HEK293 (cell line): ENCODE results near the gene ARHGAP28.

Source experiments
- CTCF ChIA-PET: fragments of 350-600 bp; formaldehyde crosslinking; extraction: SDS; loops from one replicate; lab custom pipeline; 2021; ENCODE audit warnings: antibody characterized with exemption; lab: Yijun Ruan, JAX
- POLR2A ChIA-PET: fragments of 300-600 bp; formaldehyde crosslinking; extraction: SDS; loops from one replicate; lab custom pipeline; 2020; ENCODE audit warnings: antibody characterized with exemption, inconsistent platforms; lab: Yijun Ruan, JAX
- H3K27ac ChIP-seq: fragments of 200-500 bp; sonication (Bioruptor generic); 2 replicates; pipeline ENCODE4 v1.5.1; 2014; ENCODE audit warnings: low read depth, low read length, control low read depth, inconsistent platforms; ENCODE audit errors: extremely low read depth
- H3K36me3 ChIP-seq, 2 experiments: fragments of 200-500 bp in 1 of 2; sonication (Bioruptor generic) in 1 of 2; 1 replicate in 1 of 2; 2 replicates in 1 of 2; pipeline ENCODE4 v1.5.1; 2014 to 2017; ENCODE audit warnings: inconsistent platforms in 2 of 2, low read length in 2 of 2; ENCODE audit not compliant: control insufficient read depth in 2 of 2, insufficient read depth in 1 of 2
- H3K4me1 ChIP-seq: fragments of 200-500 bp; sonication (Bioruptor generic); 2 replicates; pipeline ENCODE4 v1.5.1; 2014; ENCODE audit warnings: mild to moderate bottlenecking, low read length, inconsistent platforms; ENCODE audit not compliant: control insufficient read depth, insufficient read depth
- H3K4me3 ChIP-seq: 2 replicates; pipeline ENCODE4 v1.5.1; 2011; ENCODE audit warnings: low read depth, mild to moderate bottlenecking, control low read depth, low read length, moderate library complexity
- H3K9me3 ChIP-seq: fragments of 200-500 bp; sonication (Bioruptor generic); 2 replicates; pipeline ENCODE4 v1.5.1; 2014; ENCODE audit warnings: low read depth, low read length, inconsistent platforms; ENCODE audit not compliant: control insufficient read depth, insufficient read depth
- GLIS2 ChIP-seq: fragments of 450-650 bp; formaldehyde crosslinking; IDR thresholded peaks from 2 replicates; pipeline ENCODE4 v1.5.1; 2016; ENCODE audit warnings: missing biosample characterization, missing genetic modification characterization
- HIC1 ChIP-seq: fragments of 450-650 bp; formaldehyde crosslinking; IDR thresholded peaks from 2 replicates; pipeline ENCODE4 v1.5.1; 2016; ENCODE audit warnings: missing biosample characterization, missing genetic modification characterization
- KLF1 ChIP-seq: fragments of 450-650 bp; formaldehyde crosslinking; IDR thresholded peaks from 2 replicates; pipeline ENCODE4 v1.5.1; 2016; ENCODE audit warnings: missing biosample characterization, missing genetic modification characterization
- KLF8 ChIP-seq: fragments of 450-650 bp; formaldehyde crosslinking; IDR thresholded peaks from 2 replicates; pipeline ENCODE4 v1.5.1; 2016; ENCODE audit warnings: missing biosample characterization, missing genetic modification characterization
- ZBTB1 ChIP-seq: fragments of 450-650 bp; formaldehyde crosslinking; IDR thresholded peaks from 2 replicates; pipeline ENCODE4 v1.5.1; 2016; ENCODE audit warnings: missing biosample characterization, missing genetic modification characterization
- ZBTB17 ChIP-seq: fragments of 450-650 bp; formaldehyde crosslinking; IDR thresholded peaks from 2 replicates; pipeline ENCODE4 v1.5.1; 2016; ENCODE audit warnings: missing biosample characterization, missing genetic modification characterization
- ZFP3 ChIP-seq: fragments of 450-650 bp; formaldehyde crosslinking; IDR thresholded peaks from 2 replicates; pipeline ENCODE4 v1.5.1; 2016; ENCODE audit warnings: low read depth, missing biosample characterization, missing genetic modification characterization
- ZNF10 ChIP-seq: fragments of 450-650 bp; formaldehyde crosslinking; IDR thresholded peaks from 2 replicates; pipeline ENCODE4 v1.5.1; 2017; ENCODE audit warnings: missing biosample characterization, missing genetic modification characterization
- ZNF148 ChIP-seq: fragments of 450-650 bp; formaldehyde crosslinking; IDR thresholded peaks from 2 replicates; pipeline ENCODE4 v1.5.0; 2017; ENCODE audit warnings: missing biosample characterization, missing genetic modification characterization, borderline replicate concordance
- ZNF341 ChIP-seq: fragments of 450-650 bp; formaldehyde crosslinking; IDR thresholded peaks from 2 replicates; pipeline ENCODE4; 2016; ENCODE audit warnings: low read depth, missing biosample characterization, missing genetic modification characterization
- ZNF362 ChIP-seq: fragments of 450-650 bp; formaldehyde crosslinking; IDR thresholded peaks from 2 replicates; pipeline ENCODE4 v1.5.1; 2016; ENCODE audit warnings: missing biosample characterization, missing genetic modification characterization
- ZNF571 ChIP-seq: fragments of 450-650 bp; formaldehyde crosslinking; IDR thresholded peaks from 2 replicates; pipeline ENCODE4 v1.5.0; 2017; ENCODE audit warnings: missing biosample characterization, missing genetic modification characterization
- ZNF654 ChIP-seq: fragments of 450-650 bp; formaldehyde crosslinking; IDR thresholded peaks from 2 replicates; pipeline ENCODE4 v1.5.1; 2016; ENCODE audit warnings: low read depth, missing biosample characterization, missing genetic modification characterization
- ZNF658 ChIP-seq: fragments of 450-650 bp; formaldehyde crosslinking; IDR thresholded peaks from 2 replicates; pipeline ENCODE4; 2016; ENCODE audit warnings: missing biosample characterization, missing genetic modification characterization
- ZNF660 ChIP-seq: fragments of 450-650 bp; IDR thresholded peaks from 2 replicates; pipeline ENCODE4 v1.5.1; 2018; ENCODE audit warnings: missing biosample characterization, mild to moderate bottlenecking, missing genetic modification characterization
- ZNF747 ChIP-seq: fragments of 450-650 bp; formaldehyde crosslinking; IDR thresholded peaks from 2 replicates; pipeline ENCODE4 v1.5.1; 2016; ENCODE audit warnings: missing biosample characterization, missing genetic modification characterization
- ZNF792 ChIP-seq: fragments of 450-650 bp; formaldehyde crosslinking; IDR thresholded peaks from 2 replicates; pipeline ENCODE4 v1.5.1; 2016; ENCODE audit warnings: missing biosample characterization, missing genetic modification characterization
- TF ChIP-seq, protein P1 (sequence below): fragments of 450-650 bp; formaldehyde crosslinking; IDR thresholded peaks from 2 replicates; pipeline ENCODE4 v1.5.1; 2017; ENCODE audit warnings: missing biosample characterization, missing genetic modification characterization
- TF ChIP-seq, protein P2 (sequence below): fragments of 450-650 bp; formaldehyde crosslinking; IDR thresholded peaks from 2 replicates; pipeline ENCODE4 v1.5.1; 2016; ENCODE audit warnings: missing biosample characterization, missing genetic modification characterization

The ARHGAP28 gene

GRCh38 chr18:6928359-6928758 lies 198.8 kb downstream of the ARHGAP28 start:
- H3K27ac ChIP-seq, result no peak overlapping the region
- TF ChIP-seq ZNF658 (tag by site-specific recombination) (no peak), ZNF341 (no peak), ZBTB17 (tag by site-specific recombination) (no peak), GLIS2 (tag by site-specific recombination) (no peak), ZNF571 (tag by site-specific recombination) (no peak), ZNF660 (tag by site-specific recombination) (no peak), ZBTB1 (tag by site-specific recombination) (no peak), KLF8 (tag by site-specific recombination) (no peak), ZNF362 (no peak), ZFP3 (tag by site-specific recombination) (no peak), HIC1 (no peak), ZNF10 (tag by site-specific recombination) (no peak), ZNF792 (no peak), ZNF747 (no peak), ZNF654 (no peak)
- TF ChIP-seq, protein P1, sequence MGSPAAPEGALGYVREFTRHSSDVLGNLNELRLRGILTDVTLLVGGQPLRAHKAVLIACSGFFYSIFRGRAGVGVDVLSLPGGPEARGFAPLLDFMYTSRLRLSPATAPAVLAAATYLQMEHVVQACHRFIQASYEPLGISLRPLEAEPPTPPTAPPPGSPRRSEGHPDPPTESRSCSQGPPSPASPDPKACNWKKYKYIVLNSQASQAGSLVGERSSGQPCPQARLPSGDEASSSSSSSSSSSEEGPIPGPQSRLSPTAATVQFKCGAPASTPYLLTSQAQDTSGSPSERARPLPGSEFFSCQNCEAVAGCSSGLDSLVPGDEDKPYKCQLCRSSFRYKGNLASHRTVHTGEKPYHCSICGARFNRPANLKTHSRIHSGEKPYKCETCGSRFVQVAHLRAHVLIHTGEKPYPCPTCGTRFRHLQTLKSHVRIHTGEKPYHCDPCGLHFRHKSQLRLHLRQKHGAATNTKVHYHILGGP, result no peak
- TF ChIP-seq, protein P2, sequence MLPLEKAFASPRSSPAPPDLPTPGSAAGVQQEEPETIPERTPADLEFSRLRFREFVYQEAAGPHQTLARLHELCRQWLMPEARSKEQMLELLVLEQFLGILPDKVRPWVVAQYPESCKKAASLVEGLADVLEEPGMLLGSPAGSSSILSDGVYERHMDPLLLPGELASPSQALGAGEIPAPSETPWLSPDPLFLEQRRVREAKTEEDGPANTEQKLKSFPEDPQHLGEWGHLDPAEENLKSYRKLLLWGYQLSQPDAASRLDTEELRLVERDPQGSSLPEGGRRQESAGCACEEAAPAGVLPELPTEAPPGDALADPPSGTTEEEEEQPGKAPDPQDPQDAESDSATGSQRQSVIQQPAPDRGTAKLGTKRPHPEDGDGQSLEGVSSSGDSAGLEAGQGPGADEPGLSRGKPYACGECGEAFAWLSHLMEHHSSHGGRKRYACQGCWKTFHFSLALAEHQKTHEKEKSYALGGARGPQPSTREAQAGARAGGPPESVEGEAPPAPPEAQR (tag by site-specific recombination), result no peak
- H3K9me3 ChIP-seq, result no peaks in the 10 kb centered on the region
- CTCF ChIA-PET, result interaction anchor here (0.8 kb wide), 1 partner anchor 8 kb away, joined by 3 read pairs; no protein-coding TSS in a partner anchor
- H3K4me1 ChIP-seq, result no peaks in the 10 kb centered on the region
- H3K36me3 ChIP-seq, result no peaks in the 10 kb centered on the region
- H3K4me3 ChIP-seq, result no peak overlapping the region
- POLR2A ChIA-PET, result no interaction called here

- TF ChIP-seq ZNF148 (tag by site-specific recombination) (no peak), KLF1 (tag by site-specific recombination) (peak; percentile 98)
These were observed 200.0 kb downstream of the ARHGAP28 start for GRCh38 chr18:6929370-6930102.

More at GRCh38 chr18:6929370-6930102, 200.0 kb downstream of the ARHGAP28 start:
- ChIA-PET POLR2A (no interaction called here), CTCF (interaction anchor here (0.5 kb wide), 1 partner anchor 78 kb away, joined by 3 read pairs; no protein-coding TSS in a partner anchor)
- Histone ChIP-seq H3K9me3 (no peaks in the 10 kb centered on the region), H3K27ac (no peak overlapping the region), H3K36me3 (no peaks in the 10 kb centered on the region), H3K4me1 (no peaks in the 10 kb centered on the region), H3K4me3 (no peak overlapping the region)
